HG03439 (cell line): ENCODE measurements around the gene HNF1B.

Experiments used
- ATAC-seq: cut with Tn5 transposase; IDR thresholded peaks from one replicate; pipeline ENCODE4 v1.9.1; 2021; ENCODE audit warnings: mild to moderate bottlenecking, moderate library complexity; ENCODE audit not compliant: unreplicated experiment

HNF1B gene

DNA sequence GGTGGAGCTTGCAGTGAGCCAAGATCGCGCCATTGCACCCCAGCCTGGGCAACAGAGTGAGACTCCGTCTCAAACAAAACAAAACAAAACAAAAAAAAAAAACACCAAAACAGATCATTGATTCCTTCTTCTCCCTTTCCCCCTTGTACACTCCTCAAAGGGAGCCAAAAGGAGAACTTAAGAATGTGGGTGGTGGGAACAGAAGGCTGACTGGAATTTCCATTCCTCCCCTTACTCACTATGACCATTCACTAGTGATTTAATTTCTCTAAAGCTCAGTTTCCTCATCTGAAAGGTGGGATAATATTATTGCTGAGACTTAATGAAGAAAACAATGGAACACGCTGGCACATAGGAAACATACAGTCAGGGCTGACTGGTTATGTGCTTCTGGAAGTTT is 17.1 kb upstream of the HNF1B start:
- ATAC-seq: no peak

DNA sequence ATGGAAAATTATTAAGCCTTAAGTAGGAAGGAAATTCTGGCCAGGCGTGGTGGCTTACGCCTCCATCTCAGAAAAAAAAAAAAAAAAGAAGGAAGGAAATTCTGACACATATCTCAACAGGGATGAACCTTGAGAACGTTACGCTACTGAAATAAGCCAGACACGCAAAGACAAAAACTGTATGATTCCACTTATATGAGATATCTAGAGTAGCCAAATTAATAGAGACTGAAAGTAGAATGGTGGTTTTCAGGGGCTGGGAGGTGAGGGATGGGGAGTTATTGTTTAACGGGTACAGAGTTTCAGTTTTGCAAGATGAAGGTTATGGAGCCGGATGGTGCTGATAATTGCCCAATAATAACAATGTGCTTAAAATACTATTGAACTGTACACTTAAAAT is 16.2 kb upstream of the HNF1B start:
- no peak for ATAC-seq

DNA sequence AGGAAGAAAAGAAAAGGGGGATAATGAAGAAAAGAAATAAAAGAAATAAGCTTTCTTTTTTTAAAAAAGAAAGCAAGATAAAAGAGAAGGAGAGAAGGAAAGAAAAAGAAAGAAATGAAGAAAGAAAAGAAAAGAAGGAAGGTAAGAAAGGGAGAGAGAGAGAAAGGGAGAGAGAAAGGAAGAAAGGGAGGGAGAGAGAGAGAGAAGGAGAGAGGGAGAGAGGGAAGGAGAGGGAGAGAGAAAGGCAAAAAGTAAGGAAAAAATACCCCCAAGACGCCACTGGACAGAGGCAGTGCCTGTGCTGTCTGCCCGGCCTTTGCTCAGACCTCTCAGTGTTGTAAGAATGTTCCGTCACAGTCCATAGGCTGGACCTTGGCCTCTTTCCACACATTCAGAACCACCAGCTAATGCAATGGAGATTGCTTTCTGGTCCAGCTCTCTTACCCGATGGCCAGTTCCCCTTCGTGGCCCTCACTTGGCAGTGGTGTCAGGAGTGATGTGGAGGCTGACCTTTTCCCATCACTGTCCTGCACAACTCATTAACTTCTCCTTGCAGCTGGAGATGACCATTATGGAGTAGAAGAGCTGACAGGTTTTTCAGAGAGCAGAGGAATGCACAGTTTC is 14.3 kb upstream of the HNF1B start:
- ATAC-seq: no peak

DNA sequence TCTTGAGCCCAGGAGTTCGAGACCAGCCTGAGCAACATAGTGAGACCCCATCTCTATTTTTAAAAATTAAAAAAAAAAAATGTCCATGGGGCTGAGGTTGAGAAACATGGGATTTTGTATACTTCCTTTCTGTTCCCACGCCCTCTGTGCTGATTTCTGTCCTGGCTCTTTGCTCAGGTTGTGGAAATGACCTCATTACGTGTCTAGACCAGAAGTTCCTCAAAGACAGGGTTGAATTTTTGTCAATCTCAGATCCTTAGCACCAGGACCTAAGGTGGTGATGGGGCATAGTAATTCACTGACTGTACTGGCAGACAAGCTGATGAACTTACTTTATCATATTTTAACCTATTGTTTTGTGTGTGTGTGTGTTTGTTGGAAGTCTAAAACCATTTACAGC is 11.2 kb upstream of the HNF1B start:
- ATAC-seq: no peak

DNA sequence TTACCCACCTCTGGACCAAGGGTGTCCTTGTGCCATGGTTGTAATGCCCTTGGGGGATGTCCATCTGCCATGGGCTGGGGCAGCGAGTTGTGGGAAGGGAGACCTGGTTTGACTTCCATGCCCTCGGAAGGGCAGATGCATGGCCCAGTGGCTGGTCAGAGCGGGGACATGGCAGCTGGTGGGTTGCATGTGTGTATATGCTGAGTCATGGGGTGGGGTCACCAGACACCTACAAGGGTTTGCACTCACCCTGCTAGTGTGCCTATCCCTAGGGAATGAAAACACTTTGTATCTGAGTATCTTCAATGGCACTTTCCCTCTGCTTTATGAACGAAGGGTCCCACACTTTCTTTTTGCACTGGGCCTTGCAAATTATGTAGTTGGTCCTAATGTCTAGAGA is 10.6 kb upstream of the HNF1B start:
- ATAC-seq: no peak

DNA sequence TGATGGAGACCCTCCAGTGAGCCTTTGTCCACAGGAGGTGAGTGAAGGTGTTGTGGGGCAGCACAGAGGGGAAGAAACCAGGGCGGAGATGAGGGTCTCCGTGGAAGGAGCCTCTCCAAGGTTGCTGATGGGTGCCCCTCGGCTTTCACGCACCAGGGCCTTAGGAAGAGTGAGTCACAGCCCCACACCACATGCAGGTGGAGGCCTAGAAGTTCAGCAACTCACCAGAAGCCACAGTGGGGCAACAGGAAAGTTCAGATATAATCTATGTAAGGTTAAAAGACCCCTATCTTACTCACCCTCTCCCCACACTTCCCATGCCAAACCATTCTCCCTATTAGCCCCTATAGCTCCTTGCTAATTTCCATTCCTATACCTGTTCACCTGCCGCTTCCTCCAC is 9.5 kb upstream of the HNF1B start:
- ATAC-seq: no peak

DNA sequence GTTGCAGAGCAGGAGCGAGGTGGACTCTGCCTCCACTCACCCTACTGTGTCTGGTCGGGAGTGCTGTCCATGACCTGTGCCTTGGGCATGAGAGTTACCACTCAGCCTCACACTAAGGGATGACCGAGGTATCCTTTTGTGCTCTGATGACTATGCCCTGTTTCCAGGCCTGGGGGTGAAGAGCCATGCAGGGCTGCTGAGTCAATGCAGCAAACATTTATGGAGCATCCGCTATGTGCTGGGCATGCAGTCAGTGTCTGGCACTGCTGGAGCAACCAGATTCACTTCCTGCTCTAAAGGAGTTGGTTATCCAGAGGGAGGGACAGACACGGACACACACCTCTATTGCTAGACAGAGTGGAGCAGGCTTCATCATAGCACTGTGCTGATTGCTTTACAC is 7.6 kb upstream of the HNF1B start:
- ATAC-seq: no peak

DNA sequence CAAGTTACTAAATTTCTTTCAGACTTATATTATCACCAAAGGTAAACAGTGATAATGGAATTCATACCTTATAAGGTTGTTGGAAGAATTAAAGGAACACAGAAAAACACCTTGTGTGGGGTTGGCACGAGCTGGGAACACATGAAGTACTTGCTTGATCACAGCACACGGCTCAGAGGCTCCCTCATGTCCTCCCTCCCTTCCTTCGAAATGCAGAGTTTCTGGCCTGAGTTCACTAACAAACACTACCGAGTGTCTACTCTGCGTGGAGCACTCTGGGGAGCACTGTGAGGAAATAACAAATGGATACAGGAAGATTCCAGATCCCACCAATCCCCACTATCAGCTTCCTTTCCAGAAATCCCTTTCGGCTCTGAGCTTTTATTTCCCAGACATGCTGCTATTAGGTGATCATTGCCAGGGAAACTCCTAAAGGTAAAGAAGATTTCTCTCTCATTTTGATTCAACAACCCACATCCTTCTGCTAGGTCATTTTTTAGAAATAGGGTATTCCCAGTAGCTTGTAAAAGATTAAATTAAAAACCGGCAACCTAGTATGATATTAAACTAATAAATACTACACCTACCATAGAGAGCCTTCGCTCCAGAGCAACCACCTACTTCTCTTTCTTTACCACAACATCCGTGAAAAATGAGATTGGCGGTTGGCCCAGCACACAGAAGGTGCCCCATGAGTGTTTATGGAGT is 6.1 kb upstream of the HNF1B start:
- no peak for ATAC-seq

DNA sequence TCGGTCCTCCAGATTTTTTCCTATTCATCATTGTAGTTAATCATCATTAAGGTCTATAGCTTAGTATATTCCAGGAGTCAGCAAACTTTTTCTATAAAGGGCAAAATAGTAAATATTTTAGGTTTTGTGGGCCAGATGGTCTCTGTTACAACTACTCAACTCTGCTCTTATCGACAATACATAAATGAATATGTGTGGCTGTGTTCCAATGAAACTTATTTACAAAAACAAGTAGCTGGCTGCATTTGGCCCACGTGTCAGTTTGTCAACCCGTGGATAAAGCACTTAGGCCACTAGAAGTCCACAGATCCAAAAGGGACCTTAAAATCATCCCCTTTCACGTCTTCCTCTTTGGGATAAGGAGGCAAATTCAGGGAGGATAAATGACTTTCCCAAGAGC is 5.4 kb upstream of the HNF1B start:
- ATAC-seq: no peak

DNA sequence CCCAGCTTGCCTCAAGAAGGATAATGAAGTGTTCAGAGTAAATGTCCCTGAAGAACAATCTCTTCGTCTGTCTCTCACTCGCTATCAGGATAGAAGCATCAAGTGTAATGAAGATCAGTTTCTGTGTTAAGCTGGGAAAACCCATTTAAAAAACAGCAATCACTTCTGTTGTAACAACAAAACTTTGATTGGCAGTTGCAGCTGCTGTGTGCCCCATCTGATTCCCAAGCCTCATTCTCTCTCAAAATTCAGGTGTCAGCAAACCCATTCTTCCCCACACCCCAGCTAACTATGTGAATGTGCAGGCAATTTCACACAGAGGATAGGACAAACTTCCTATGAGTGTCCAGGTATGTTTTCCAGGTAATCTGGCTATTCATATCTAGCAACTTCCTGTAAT is 2.4 kb upstream of the HNF1B start:
- ATAC-seq: no peak

DNA sequence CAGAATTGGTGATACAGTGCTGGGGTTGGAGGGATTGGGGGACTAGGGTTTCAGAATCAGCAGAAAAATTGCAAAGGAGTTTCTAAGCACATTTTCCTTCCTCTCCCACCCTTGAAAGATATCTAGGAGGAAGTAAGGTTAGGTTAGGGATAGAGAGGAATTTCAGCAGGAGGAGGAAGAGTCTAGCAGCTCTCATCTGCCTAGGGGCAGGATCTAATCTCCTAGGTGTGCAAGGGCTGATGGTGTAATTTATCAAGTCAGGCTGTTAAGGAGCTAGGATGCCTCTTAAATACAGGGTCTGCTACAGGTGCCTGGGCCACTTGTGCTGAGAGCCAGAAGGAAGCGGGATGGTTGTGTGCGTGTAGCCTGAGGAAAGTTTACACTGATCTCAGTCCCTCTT is 1.8 kb upstream of the HNF1B start:
- ATAC-seq: no peak

DNA sequence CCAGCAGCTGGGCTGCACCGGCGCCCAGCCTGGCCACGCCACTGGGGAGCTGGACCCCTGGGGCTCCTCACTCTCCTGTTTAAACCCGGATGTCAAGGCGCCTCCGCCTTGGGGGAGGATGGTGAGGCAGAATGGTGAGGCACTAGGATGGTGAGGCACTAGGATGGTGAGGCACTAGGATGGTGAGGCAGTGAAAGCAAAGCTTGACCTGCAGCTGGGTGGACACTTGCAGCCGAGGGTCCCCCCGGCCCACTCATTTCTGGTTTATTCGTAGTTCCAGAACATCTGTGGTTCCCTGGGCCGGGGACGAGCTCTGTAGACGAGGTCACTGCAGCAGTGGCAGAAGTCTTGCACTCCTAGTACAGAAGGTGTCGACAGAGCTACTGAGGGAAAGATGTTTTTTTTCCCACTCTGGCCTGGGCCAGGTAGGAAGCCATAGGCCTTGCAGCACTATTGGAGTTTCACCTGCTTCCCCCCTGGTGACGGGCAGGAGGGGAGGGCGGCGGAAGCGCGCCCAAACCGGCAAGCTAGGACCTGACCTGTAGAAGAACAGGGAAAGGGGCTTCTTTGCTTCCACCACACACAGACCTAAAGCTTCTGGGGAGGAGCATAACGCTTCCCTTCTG is 1.1 kb upstream of the HNF1B start:
- no peak for ATAC-seq

DNA sequence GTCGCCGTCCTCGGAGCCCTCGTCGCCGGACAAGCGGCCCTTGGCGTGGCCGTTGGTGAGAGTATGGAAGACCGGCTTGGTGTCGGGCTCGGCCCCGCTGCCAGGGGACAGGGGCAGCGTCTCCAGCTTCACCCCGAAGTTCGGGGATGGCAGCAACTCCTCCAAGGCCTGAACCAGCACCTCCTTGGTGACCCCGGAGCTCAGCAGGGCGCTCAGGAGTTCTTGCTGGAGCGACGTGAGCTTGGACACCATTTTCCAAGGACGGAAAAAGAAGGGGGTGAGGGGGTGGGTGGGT is 279 bp downstream of the HNF1B start:
- no peak for ATAC-seq

DNA sequence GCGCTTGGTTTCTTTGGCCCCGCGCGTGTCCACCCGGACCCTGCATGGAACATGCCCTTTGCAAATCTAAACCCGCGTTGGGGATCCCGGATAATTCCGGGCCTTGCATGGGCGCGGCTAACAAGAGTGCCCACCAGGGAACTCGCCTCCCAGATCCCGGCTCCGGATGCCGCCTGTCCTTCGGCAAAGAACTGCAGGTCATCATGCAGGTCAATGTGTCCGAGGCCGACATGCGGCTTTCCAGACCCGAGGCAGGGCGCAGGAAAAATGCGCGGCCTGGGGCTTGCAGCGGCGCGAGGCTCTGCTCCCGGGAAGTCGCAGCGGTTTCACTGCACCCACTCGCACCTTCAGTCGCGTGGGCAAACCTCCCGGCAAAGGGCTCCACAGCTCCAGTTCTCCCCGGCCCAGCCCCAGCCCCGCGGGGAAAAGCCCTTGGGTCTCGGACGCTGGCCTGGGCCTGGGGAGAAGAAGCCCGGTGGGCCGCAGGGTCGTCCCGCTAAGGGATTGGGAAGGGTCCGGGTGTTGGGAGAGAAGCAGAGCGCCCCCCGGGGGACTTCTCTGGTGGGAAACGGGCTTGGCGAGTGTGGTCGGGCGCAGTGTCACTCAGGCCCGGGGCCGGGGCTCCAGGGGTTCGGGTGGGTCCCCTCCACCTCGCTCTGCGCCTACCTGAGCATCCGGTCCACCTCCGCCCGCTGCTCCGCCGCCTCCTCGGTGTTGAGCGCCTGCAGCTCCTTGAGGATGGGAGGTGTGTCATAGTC is 805 bp downstream of the HNF1B start:
- ATAC-seq: no peak

DNA sequence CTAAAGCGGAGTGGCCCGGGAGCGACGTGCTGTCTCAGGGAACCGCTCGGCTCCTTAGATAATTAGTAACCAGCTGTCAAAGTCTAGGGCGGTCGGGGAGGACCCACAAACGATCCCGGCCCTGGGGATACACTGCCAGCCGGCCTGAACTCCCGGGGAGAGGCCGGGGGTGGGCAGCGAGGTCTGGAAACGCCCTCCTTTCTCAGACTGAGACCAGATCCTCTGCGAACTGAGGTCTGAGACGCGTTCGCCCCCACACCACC is 1.3 kb downstream of the HNF1B start:
- ATAC-seq: no peak

DNA sequence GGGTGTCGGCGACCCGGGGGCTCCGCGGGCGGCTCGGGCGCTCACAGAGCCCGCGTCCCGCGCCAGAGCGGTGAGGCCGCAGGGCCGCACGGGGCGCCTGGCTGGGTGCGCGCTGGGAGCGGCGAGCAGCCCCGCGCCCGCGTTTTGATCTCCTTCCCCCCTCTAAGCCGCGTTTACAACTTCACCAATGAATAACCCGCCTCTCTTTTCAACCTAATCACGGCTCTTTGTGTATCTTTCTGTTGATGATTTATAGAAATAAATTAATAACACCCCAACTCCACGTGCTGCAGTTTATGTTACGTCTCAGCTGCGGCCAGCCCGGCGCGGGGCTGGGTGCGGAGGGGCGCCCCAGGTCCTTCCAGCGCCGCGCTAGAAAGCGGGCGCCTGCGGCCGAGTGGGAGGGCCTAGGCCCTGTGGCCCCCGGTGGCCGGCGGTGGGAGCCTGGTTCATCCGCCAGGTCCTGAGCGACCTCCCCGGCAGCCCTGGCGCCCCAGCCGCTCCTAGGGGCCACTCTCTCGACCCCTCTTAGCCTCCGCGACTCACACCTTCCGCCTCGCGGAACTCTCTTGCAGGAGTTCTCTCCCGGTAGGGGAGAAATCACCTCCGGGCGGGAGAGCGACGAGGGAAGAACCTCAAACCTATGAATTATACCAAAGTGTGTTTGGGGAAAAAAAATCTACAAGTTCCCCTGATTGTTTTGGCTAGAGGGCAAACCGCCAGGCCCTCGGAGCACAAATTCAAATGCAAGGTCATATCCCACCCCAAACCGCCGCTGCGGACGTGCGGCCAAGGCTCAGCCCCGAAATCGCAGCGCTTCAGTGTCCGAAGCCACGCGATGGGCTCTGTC is 1.9 kb downstream of the HNF1B start:
- ATAC-seq: no peak

DNA sequence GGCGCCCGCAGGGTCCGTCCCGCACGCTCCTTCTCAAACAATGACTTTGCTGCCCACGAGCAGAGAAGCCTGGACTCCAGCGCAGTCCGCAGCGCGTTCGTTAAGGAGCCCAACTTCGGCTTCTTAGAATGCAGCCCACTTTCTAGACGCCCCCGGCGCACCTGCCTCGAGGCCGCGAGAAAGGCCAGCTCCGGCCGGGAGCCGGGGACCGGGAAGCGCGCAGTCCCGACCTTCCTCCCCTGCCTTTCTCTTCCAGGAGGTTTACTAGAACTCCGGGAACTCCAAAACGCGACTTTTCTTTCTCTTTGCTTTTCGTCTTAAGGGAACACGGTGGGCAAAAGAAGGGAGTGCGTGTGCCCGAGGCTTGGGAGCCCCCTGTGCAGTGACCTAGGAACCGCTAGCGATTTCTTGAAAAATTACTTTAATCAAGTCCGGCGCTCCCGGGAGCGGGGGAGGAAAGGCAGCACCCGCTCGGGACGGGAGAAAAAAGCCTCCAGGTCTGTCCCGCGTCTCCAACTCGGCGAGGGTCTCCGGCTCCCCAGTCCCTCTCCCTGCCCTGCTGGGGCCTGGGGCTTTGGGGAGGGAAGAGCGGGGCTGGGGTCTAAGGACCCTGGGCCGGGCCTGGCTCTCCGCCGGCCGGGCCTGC is 2.6 kb downstream of the HNF1B start:
- no peak for ATAC-seq

DNA sequence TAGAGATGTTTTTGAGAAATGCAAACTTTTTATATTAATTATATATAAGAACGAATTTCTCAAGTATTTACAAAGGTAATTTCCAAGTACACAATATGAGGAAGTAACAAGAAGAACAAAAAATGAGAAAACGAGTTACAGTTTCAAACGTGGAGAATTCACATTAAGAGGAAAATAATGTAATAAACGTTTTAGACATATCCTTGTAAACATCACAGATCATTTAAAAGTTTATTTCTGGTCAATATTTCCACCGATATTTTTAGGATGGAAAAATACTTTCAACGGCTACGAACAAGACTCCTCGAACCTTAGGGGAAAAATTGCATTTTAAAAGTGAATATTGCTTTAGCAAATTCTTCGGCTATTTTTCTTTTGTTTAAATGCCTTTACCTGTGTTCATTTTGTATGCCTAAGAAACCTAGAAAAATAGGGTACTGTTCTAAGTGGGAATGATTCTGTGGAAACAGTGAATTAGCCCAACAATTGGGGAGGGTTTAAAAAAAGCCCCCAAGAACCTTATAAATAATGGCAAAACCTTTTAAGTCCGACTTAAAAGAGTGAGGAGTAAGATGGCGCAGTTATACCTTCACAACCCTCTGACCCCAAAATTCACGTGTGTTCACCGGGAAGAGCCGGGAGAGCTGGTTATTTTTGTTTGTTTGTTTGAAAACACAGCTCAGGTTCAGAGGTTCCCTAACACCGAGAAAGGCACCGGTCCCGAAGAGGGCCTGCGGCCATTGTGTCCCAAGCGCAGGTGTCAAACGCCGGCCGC is 3.3 kb downstream of the HNF1B start:
- no peak for ATAC-seq

DNA sequence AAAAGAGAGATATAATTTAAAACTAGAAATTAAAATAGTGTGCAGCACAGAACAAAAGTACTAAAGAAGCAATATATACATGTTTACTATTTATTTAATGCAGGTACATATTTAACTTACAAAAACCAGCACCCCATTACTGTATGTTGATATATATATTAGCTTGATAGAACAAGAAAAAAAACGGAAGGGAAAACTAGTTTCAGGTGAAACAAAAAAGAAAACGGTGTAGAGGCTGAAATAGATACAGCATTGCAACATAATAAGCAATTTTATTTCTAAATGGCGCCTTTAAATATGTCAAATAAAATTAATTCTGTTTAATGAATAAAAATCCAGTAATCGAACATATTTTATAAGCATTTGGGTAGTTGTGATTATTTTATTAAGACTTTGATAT is 3.9 kb downstream of the HNF1B start:
- ATAC-seq: no peak

DNA sequence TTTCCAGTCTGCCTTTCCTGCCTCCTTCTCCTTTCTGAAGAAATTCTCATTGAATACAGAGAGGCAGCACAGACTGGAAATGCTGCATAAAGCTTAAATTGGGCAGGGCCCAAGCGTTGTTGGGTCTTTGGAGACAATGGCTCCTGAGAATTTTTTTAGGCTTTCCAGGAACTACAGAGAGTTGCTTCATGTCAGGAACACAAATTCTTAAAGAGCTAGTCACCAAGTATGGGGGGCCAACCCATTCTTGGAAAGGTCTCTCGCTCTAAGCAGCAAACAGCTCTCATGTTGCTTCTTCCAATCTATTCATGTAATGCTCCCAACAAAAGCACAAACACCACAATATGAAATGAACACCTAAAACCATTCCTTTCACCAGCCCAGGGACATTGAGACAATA is 6.9 kb downstream of the HNF1B start:
- ATAC-seq: no peak
